Retinal pigment epithelial cell (primary cell): ENCODE data around the gene FMN2.
A peak's percentile ranks its signal among the peaks of the same experiment; 100 is the strongest.
"Not testable (repeated sequence)": the region's sequence is repeated elsewhere in the genome, so short reads cannot be mapped to it uniquely, and the experiment has no call there.

Source experiments
- DNase-seq: peaks from one replicate; pipeline ENCODE4 v3.0.0-alpha.2; 2010; ENCODE audit warnings: low read depth
- H3K4me3 ChIP-seq: 2 replicates; pipeline ENCODE4 v1.5.1; 2011; ENCODE audit warnings: mild to moderate bottlenecking, low read length, control low read depth, moderate library complexity
- CTCF ChIP-seq: conservative IDR thresholded peaks from 2 replicates; pipeline ENCODE4 v1.5.1; 2011; ENCODE audit warnings: low read depth, low read length, control low read depth, inconsistent platforms

The FMN2 gene

GRCh38 chr1:240314845-240315801, 223.4 kb downstream of the FMN2 start:
- no peak for TF ChIP-seq CTCF
- no peak overlapping the region for H3K4me3 ChIP-seq
- DNase-seq, result no peak

- no peak for DNase-seq
- H3K4me3 ChIP-seq, result no peak overlapping the region
- no peak for TF ChIP-seq CTCF
Observed at GRCh38 chr1:240319998-240320397, 228.3 kb downstream of the FMN2 start.

- no peak overlapping the region for H3K4me3 ChIP-seq
- no peak for TF ChIP-seq CTCF
- DNase-seq, result no peak
Observed at GRCh38 chr1:240320659-240321058, 229.0 kb downstream of the FMN2 start.

GRCh38 chr1:240322943-240323342, 231.3 kb downstream of the FMN2 start:
- H3K4me3 ChIP-seq, result no peak overlapping the region
- TF ChIP-seq CTCF, result no peak
- DNase-seq, result no peak

- not testable (repeated sequence) for H3K4me3 ChIP-seq, DNase-seq
Observed at GRCh38 chr1:240328382-240328781, 236.7 kb downstream of the FMN2 start.

GRCh38 chr1:240329443-240329842, 237.8 kb downstream of the FMN2 start:
- no peak overlapping the region for H3K4me3 ChIP-seq
- no peak for TF ChIP-seq CTCF
- DNase-seq, result no peak

GRCh38 chr1:240332672-240333071, 241.0 kb downstream of the FMN2 start:
- DNase-seq, result peak; percentile 68
- H3K4me3 ChIP-seq, result no peak overlapping the region
- no peak for TF ChIP-seq CTCF
